Natural killer cell (primary cell): ENCODE data around the gene RAB23. TPM values are rescaled to one million over a fixed set of nuclear protein-coding genes. Genes with fewer than 3 reads are reported as not detected.

Experiments
- ATAC-seq, 3 donors: fragments of 150-1000 bp in 2 of 3; fragments of 200-7000 bp in 1 of 3; cut with Tn5 transposase; 1 replicate in 1 of 3; 2 replicates in 2 of 3; pipeline ENCODE4 v1.10.0; 2021; ENCODE audit warnings: mild to moderate bottlenecking in 2 of 3, moderate library complexity in 2 of 3
- DNase-seq, 2 donors: peaks; one replicate each; pipeline versions ENCODE4 v3.0.0 to v3.0.0-alpha.2; 2013 to 2021; ENCODE audit warnings: mixed read lengths in 1 of 2
- H3K27ac ChIP-seq: one replicate; pipeline ENCODE4 v1.5.1; 2013; ENCODE audit warnings: mild to moderate bottlenecking, low read length
- H3K27me3 ChIP-seq: one replicate; pipeline ENCODE4 v1.6.1; 2013; ENCODE audit warnings: low read length; ENCODE audit not compliant: control insufficient read depth, insufficient read depth
- H3K36me3 ChIP-seq: one replicate; pipeline ENCODE4 v1.6.1; 2013; ENCODE audit warnings: low read length; ENCODE audit not compliant: control insufficient read depth, insufficient read depth
- H3K4me1 ChIP-seq: one replicate; pipeline ENCODE4 v1.6.1; 2013; ENCODE audit warnings: low read length; ENCODE audit not compliant: control insufficient read depth, insufficient read depth
- H3K4me3 ChIP-seq: one replicate; pipeline ENCODE4 v1.5.1; 2013; ENCODE audit warnings: low read length
- H3K9me3 ChIP-seq: one replicate; pipeline ENCODE4 v1.6.1; 2013; ENCODE audit warnings: low read length; ENCODE audit not compliant: control insufficient read depth, insufficient read depth
- H3K27ac Mint-ChIP-seq, 2 donors: one replicate each; pipeline ENCODE4 v1.8.0; 2022; ENCODE audit warnings: mild to moderate bottlenecking in 2 of 2, mixed read lengths in 2 of 2, moderate library complexity in 1 of 2
- H3K27me3 Mint-ChIP-seq, 2 donors: one replicate each; pipeline ENCODE4 v1.8.0; 2022; ENCODE audit warnings: low read depth in 2 of 2, mixed read lengths in 2 of 2
- H3K36me3 Mint-ChIP-seq: one replicate; pipeline ENCODE4 v1.8.0; 2022; ENCODE audit warnings: mixed read lengths
- H3K4me1 Mint-ChIP-seq, 2 donors: one replicate each; pipeline ENCODE4 v1.8.0; 2022; ENCODE audit warnings: mixed read lengths in 2 of 2
- H3K4me3 Mint-ChIP-seq: one replicate; pipeline ENCODE4 v1.8.0; 2022; ENCODE audit warnings: mild to moderate bottlenecking, moderate library complexity, mixed read lengths
- H3K9me3 Mint-ChIP-seq, 2 donors: one replicate each; pipeline ENCODE4 v1.8.0; 2022; ENCODE audit warnings: mixed read lengths in 2 of 2
- WGBS: methylation state at CpG from one replicate; pipeline ENCODE4 v1.1.7; 2013; ENCODE audit warnings: missing lambda C conversion rate; ENCODE audit not compliant: insufficient coverage; 5-methylcytosine and 5-hydroxymethylcytosine counted together
- intact Hi-C: fragments of 100-400 bp; cut with micrococcal nuclease; formaldehyde crosslinking; loops from one replicate; pipeline ENCODE4 v1.14.2; 2022
- total RNA-seq, 4 donors: library from RNA; stranded (reverse); fragments of 120-200 nt in 1 of 4; gene quantifications; one replicate each; pipeline versions ENCODE4 v1.2.3 to v1.2.4, GENCODE V29; 2013 to 2022
- TF ChIP-seq, protein P1 (sequence below): fragments of 200-600 bp; IDR thresholded peaks from one replicate; pipeline ENCODE4 v1.8.0; 2022; ENCODE audit warnings: antibody characterized with exemption

Gene RAB23
- total RNA-seq, 3 donors from 2014 or later (not counting 1 experiment from before 2014, with no cell fraction given): 0.31 to 1.3 (median 0.77) TPM

DNA sequence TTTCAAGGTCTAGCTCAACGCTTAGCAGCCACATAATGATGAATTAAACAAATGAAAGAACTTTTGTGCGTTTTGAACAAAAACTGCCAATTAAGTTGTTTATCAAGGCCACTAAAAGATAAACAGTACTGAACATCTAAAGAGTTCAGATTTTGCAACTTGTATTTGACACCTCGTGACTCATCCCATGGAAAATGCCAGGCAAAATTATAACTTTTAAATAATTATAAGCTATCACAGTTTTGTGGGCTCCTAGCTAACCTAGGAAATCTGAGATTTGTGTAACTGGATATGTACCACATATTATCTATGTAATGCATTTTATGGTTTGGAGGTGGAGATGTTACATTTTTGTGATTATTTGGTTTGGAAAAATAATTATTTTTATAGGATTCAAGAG, 59.6 kb downstream of the RAB23 start:
- Mint-ChIP-seq H3K9me3 (peaks cover 0 to 2% of the 10 kb centered on the region in 2 donors), H3K27me3 (no peaks in the 10 kb centered on the region), H3K36me3 (peaks cover 19% of the 10 kb centered on the region), H3K4me1 (no peaks in the 10 kb centered on the region), H3K4me3 (no peak overlapping the region), H3K27ac (no peak overlapping the region)
- intact Hi-C loops: no loop called here
- no peak for DNase-seq
- H3K4me1 ChIP-seq: no peaks in the 10 kb centered on the region
- H3K27ac ChIP-seq: no peak overlapping the region
- H3K4me3 ChIP-seq: no peak overlapping the region
- H3K27me3 ChIP-seq: no peaks in the 10 kb centered on the region
- ATAC-seq: no peak
- H3K9me3 ChIP-seq: no peaks in the 10 kb centered on the region
- TF ChIP-seq, protein P1, sequence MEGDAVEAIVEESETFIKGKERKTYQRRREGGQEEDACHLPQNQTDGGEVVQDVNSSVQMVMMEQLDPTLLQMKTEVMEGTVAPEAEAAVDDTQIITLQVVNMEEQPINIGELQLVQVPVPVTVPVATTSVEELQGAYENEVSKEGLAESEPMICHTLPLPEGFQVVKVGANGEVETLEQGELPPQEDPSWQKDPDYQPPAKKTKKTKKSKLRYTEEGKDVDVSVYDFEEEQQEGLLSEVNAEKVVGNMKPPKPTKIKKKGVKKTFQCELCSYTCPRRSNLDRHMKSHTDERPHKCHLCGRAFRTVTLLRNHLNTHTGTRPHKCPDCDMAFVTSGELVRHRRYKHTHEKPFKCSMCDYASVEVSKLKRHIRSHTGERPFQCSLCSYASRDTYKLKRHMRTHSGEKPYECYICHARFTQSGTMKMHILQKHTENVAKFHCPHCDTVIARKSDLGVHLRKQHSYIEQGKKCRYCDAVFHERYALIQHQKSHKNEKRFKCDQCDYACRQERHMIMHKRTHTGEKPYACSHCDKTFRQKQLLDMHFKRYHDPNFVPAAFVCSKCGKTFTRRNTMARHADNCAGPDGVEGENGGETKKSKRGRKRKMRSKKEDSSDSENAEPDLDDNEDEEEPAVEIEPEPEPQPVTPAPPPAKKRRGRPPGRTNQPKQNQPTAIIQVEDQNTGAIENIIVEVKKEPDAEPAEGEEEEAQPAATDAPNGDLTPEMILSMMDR: no peak
- peaks cover 41% of the 10 kb centered on the region for H3K36me3 ChIP-seq
- WGBS: 98% methylated on average over 2 of the region's 3 CpGs

DNA sequence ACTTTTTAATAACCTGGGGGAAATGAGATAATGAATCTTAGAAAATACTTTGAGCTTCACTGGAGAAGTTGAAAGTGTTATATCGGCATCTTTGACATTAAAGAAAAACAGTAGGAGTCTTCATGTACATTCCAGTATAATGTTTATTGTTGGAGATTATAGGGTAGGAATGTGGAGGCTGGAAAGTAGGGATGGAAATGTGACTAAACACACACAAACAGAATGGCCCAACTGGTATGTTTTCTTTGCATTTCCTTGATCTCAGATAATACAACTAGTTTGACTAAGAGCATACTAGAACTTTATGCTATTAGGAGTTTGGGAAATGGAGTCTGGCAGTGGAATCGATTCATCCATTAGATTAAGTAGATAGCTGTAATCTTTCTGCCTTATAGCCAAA, 60.1 kb downstream of the RAB23 start:
- H3K36me3 ChIP-seq: peaks cover 40% of the 10 kb centered on the region
- H3K4me1 Mint-ChIP-seq: no peaks in the 10 kb centered on the region
- H3K4me3 ChIP-seq: no peak overlapping the region
- WGBS: 100% methylated on average over 1 of the region's 2 CpGs
- TF ChIP-seq, protein P1: no peak
- no peak overlapping the region for H3K27ac Mint-ChIP-seq
- no peak overlapping the region for H3K27ac ChIP-seq
- no peak overlapping the region for H3K4me3 Mint-ChIP-seq
- no peaks in the 10 kb centered on the region for H3K9me3 ChIP-seq
- ATAC-seq (no peak), DNase-seq (no peak)
- H3K4me1 ChIP-seq: no peaks in the 10 kb centered on the region
- H3K27me3 ChIP-seq: no peaks in the 10 kb centered on the region
- intact Hi-C loops: no loop called here
- H3K27me3 Mint-ChIP-seq: no peaks in the 10 kb centered on the region
- peaks cover 0 to 2% of the 10 kb centered on the region in 2 donors for H3K9me3 Mint-ChIP-seq
- H3K36me3 Mint-ChIP-seq: peaks cover 19% of the 10 kb centered on the region

DNA sequence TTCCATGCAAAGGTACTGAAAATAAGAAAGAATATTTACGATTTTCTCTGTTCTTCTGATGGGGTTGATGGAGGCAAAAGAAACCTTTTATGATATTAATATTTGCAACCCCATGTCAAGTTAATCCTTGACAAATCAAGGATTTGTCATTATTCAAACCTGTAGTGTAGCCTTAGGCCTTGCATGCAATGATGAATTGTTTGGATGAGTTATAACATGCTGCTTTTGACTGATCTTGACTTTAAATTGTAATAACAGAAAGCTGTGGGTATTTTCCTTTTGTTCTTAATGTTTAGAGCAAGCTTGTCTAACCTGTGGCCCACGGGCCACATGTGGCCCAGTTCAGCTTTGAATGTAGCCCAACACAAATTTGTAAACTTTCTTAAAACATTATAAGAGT, 63.0 kb downstream of the RAB23 start:
- TF ChIP-seq, protein P1: no peak
- H3K9me3 ChIP-seq: no peaks in the 10 kb centered on the region
- no peak overlapping the region for H3K27ac ChIP-seq
- no peaks in the 10 kb centered on the region for H3K27me3 Mint-ChIP-seq
- H3K27me3 ChIP-seq: no peaks in the 10 kb centered on the region
- no peak overlapping the region for H3K4me3 Mint-ChIP-seq
- WGBS: no CpG with 5 or more reads among the region's 2 CpGs
- ATAC-seq (no peak), DNase-seq (no peak)
- H3K9me3 Mint-ChIP-seq: no peaks in the 10 kb centered on the region
- H3K36me3 Mint-ChIP-seq: peaks cover 2% of the 10 kb centered on the region
- intact Hi-C loops: no loop called here
- H3K27ac Mint-ChIP-seq: no peak overlapping the region
- no peak overlapping the region for H3K4me3 ChIP-seq
- peaks cover 41% of the 10 kb centered on the region for H3K36me3 ChIP-seq
- H3K4me1 ChIP-seq: no peaks in the 10 kb centered on the region
- H3K4me1 Mint-ChIP-seq: no peaks in the 10 kb centered on the region

DNA sequence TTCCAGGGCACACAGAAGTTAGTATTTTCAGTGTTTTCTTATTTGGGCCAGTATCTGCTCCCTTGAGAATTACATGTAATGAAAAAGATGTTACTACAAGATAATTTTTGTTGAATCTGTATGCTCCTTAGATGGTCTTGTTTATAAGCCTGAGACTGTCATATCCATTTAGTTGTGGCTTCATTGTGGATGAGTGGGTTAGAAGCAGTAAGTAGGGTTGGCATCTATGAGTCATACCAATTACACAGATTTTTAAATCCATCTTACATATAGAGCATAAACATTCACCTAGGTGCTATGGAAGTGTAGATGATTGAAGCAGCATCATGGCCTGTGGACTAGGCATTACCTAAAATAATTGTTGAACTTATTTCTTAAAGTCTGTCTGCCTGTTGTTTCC, 63.4 kb downstream of the RAB23 start:
- Mint-ChIP-seq H3K27me3 (no peaks in the 10 kb centered on the region), H3K36me3 (no peaks in the 10 kb centered on the region), H3K27ac (no peak overlapping the region), H3K4me3 (no peak overlapping the region), H3K4me1 (no peaks in the 10 kb centered on the region), H3K9me3 (no peaks in the 10 kb centered on the region)
- Histone ChIP-seq H3K4me3 (no peak overlapping the region), H3K27me3 (no peaks in the 10 kb centered on the region), H3K4me1 (no peaks in the 10 kb centered on the region), H3K27ac (no peak overlapping the region), H3K9me3 (no peaks in the 10 kb centered on the region), H3K36me3 (peaks cover 43% of the 10 kb centered on the region)
- DNase-seq: no peak
- ATAC-seq: no peak
- intact Hi-C loops: no loop called here
- TF ChIP-seq, protein P1: no peak
